GM18511 (cell line): ENCODE results near the gene SARDH.
"Not testable (repeated sequence)": the region's sequence is repeated elsewhere in the genome, so short reads cannot be mapped to it uniquely, and the experiment has no call there.

Experiments
- ATAC-seq: cut with Tn5 transposase; IDR thresholded peaks from one replicate; pipeline ENCODE4 v1.9.1; 2021; ENCODE audit warnings: mild to moderate bottlenecking, moderate library complexity; ENCODE audit not compliant: unreplicated experiment

SARDH gene

GRCh38 chr9:133636902-133637301, 101.2 kb downstream of the SARDH start:
- ATAC-seq: no peak

GRCh38 chr9:133635533-133636531, 102.3 kb downstream of the SARDH start, which contains the start of gene DBH:
Gene DBH, plus strand, starts transcription at chr9:133636363. Its CDS starts 9 bp downstream, at chr9:133636372.
- ATAC-seq: no peak

GRCh38 chr9:133635098-133635497, 103.1 kb downstream of the SARDH start:
- no peak for ATAC-seq

DNA sequence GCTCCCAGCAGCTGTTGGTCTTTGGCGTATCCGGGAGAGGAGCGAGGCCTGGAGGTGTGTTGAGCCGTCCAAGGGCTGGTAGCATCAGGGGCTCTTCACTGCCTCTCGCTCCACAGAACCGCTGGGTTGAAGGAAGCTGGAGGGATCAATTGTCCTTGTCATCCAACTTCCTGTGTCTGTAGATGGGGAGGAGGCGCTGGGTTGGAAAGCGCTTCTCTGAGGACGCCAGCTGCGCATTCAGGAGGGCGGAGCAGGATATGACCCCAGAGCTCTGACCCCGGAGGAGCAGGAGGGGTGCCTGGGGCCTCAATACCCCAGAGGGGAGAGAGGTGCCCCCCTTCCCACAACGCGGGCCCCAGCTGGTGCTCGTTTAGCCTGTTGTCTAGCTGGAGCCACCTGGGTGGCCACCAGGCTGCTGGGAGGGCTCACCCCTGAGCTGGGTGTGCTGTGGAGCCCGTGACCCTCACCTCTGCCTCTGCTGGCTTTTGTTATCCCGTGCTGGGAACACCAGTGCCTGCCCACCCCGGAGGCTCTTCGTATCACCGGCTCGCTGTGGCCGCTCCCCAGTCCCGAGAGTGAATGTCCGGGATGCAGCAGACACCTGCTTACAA, 104.0 kb downstream of the SARDH start:
- no peak for ATAC-seq

GRCh38 chr9:133633681-133634080, 104.5 kb downstream of the SARDH start:
- no peak for ATAC-seq

DNA sequence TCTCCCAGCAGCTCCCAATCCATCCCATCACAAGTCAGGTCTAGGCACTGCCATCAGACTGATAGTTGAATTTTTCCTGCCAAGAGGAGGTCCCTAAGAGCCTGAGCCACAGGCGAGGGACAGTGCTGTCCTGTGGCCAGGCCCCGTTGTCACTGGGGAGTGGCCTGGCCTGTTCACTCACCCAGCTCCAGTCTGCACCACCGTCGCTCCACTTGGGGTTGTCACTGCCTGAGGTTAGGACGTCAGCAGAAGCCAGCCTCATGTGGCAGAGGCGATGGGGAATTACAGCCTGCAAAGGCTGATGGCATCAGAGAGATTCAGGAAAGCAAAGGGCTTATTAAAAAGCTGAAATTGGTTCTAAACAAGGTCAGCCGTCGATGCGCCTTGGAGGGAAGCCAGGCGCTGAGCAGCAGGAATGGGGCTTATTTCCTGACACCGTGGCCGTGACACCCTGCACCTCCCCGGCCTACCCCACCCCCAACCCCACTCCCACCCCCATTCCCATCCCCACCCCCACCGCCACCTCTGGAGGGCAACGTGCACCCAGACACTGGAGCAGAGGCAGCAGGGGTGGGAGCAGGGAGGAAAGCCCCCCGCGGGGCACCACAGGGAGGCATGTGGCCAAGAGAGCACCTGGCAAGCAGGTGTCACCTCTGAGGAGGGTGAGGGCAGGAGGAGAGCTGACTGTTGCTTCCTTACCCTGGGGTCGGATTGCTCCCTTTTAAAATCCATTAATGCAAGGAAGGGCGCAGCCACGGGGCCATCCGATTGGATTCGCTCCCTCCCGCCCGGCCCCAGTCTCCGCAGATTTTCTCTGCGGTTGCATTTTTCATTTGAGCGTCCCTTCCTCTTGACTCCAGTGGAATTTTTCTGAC, 105.1 kb downstream of the SARDH start:
- ATAC-seq: no peak

- no peak for ATAC-seq
Observed at GRCh38 chr9:133631111-133631510, 107.0 kb downstream of the SARDH start.

DNA sequence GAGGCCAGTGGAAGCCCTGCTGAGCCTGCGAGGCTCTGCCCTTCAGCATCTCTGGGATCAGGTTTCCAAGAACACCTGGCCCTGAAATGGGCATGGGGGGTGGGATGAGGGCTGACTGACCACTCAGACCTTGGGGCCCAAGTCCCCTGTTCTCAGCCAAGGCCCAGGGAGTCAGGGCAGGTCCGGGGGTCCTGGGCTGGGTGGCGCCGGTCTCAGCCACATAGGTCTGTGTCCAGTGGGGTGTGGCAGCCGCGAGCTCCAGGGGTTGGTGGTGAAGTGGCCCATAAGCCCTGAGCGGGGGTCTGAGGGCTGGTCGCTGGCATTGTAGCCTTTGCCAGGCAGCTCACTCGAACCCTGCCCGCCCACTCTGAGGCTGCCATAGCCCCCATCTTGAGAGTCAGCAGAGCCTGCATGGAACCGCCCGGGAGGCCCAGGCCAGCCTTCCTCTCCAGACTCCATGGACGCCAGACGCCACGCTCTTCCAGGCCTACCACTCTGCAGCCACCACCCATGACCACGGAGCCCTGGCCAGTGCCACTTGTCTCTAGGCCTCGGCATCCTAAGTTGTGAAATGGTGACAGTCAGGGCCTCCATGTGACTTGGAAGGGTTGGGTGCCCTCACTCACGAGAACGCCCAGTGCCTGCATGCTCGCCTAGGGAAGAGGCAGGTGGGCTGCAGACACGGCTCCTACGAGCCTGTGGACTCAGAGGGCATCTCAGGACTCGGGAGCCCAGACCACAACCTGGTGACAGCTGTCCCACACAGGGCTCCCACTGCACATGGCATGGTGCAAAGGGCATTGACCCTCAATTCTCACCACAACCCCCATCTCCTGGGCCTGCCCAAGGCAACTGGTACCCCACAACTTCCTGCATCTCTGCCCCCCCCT, 108.7 kb downstream of the SARDH start:
- no peak for ATAC-seq

- no peak for ATAC-seq
Observed at GRCh38 chr9:133628766-133629165, 109.4 kb downstream of the SARDH start.

GRCh38 chr9:133627341-133627740, 110.8 kb downstream of the SARDH start:
- no peak for ATAC-seq

DNA sequence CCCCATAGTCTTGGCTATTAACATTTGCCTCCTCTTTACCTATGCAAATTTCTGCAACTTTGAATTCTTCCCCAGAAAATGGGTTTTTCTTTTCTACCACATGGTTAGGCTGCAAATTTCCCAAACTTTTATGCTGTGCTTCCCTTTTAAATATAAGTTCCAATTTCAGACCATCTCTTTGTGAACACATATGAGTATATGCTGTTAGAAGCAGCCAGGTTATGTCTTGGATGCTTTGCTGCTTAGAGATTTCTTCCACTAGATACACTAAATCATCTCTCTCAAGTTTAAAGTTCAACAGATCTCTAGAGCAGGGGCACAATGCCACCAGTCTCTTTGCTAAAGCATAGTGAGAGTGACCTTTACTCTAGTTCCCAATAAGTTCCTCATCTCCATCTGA, 112.1 kb downstream of the SARDH start:
- ATAC-seq: not testable (repeated sequence)

DNA sequence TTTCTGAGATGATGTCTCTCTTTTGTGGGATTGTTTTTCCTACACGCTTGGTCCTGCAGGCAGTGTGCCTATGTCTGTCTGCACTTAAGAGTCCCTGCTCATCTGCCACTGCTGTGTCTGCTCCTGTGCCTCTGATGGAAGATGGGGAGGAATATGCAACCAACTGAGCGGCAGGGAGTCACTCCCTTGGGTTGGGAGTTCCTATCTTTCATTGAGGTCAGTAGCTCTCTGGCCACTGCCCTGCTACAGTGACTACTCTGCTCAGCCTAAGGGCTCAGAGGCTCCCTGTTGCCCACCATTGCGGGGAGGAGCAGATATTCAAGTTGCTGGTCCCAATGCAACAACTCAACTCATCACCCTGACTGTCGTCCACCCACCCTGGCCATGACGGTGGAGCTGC, 115.6 kb downstream of the SARDH start:
- no peak for ATAC-seq

GRCh38 chr9:133621725-133622267, 116.4 kb downstream of the SARDH start:
- ATAC-seq: no peak

- ATAC-seq: no peak
Observed at GRCh38 chr9:133619791-133620190, 118.4 kb downstream of the SARDH start.

GRCh38 chr9:133618726-133619125, 119.4 kb downstream of the SARDH start:
- no peak for ATAC-seq

DNA sequence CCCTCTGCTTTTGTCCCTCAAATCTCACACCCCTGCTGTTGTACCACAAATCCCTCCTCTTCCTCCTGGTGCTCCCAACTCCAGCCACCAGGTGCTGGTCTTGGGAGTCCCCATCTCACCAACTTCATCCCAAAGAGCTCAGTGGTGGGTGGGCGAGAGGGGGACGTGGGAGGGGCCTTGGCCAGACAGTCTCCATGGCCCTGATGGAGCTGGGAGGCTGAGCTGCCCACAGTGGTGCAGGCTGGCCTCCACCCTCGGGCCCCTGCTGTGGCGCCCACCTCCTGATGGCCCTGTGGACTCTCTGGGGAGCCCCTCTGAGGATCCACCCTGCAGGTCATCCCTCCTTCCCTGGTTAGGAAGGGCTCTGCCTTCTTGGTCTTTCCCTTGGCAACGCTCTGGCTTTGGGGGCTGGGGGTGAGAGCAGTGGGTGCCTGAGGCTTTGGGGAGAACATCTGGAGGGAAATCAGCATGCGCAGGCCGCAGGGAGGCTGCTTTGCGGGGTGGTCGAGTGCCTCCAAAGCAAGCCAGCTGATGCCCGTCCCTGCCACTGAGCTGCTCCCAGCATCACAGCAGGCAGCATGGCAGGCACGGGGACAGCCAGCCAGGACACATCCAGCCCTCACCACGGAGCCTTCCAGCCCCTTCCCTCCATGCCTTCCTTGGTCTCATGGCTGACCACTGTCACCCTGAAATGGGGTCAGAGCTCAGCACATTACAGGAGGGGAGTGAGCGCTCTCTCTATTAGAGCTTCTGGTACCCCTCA, 121.3 kb downstream of the SARDH start:
- no peak for ATAC-seq

DNA sequence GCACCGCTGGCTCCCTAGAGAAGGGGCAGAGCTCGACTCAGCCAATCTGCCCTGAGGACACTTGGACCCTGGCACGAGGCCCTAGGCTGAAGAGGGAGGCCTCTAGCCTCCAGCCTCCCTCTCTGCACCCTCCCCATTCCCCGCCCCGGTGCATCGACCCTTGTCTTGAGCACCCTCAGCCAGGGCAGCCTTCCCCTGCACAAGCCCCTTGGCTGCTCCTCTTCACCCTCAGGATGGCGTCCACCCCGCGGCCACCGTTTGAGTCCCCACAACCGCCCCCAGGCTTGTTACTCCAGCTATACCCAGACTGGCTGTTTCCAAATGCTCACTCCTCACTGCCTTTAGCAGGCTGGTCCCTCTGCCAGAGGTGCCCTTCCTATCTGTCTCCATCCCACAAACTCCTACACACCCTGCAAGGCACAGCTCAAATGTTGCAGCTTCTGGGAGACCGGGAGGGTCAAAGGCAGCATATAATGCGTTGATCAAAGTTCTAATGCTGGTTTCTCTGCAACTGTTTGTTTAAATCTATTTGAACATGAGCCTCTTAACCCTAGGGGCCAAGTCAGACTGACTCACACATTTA, 122.5 kb downstream of the SARDH start:
- ATAC-seq: no peak

GRCh38 chr9:133615186-133615585, 123.0 kb downstream of the SARDH start:
- no peak for ATAC-seq

- no peak for ATAC-seq
Observed at GRCh38 chr9:133614678-133615077, 123.5 kb downstream of the SARDH start.
